Adrenal gland (tissue), 12 donors: Measurements from ENCODE around the gene PLCB1. TPM values are rescaled to one million over a fixed set of nuclear protein-coding genes. Genes with fewer than 3 reads are reported as not detected.

Experiments used
- DNase-seq, 7 donors: peaks; one replicate each; pipeline ENCODE4 v3.0.0-alpha.2; 2019 to 2020
- H3K27ac ChIP-seq, 5 donors: fragments of 200-600 bp; sonication (generic) in 4 of 5; 1 replicate in 3 of 5; 2 replicates in 2 of 5; pipeline versions ENCODE4 v1.5.1 to v1.8.0; 2016 to 2020; ENCODE audit warnings: mild to moderate bottlenecking in 1 of 5
- H3K27me3 ChIP-seq: fragments of 200-600 bp; 2 replicates; pipeline ENCODE4 v1.8.0; 2021
- H3K36me3 ChIP-seq, 2 donors: fragments of 200-600 bp; replicated peaks in 1 of 2; 1 replicate in 1 of 2; 2 replicates in 1 of 2; pipeline versions ENCODE4 v1.5.1 to v1.8.0; 2018 to 2022
- H3K4me1 ChIP-seq, 2 donors: fragments of 200-600 bp; replicated peaks in 1 of 2; 1 replicate in 1 of 2; 2 replicates in 1 of 2; pipeline versions ENCODE4 v1.5.1 to v1.8.0; 2018 to 2021
- H3K4me3 ChIP-seq, 4 donors: fragments of 200-600 bp; sonication (generic) in 3 of 4; one replicate each; pipeline ENCODE4 v1.5.1; 2016 to 2018
- H3K9me3 ChIP-seq, 3 donors: fragments of 200-600 bp; sonication (generic) in 1 of 3; replicated peaks in 1 of 3; 1 replicate in 2 of 3; 2 replicates in 1 of 3; pipeline versions ENCODE4 v1.5.1 to v1.8.0; 2016 to 2021
- POLR2A ChIP-seq, 2 donors: fragments of 450-650 bp; IDR thresholded peaks; one replicate each; pipeline ENCODE4 v1.6.1; 2017; ENCODE audit warnings: antibody characterized with exemption in 2 of 2, mild to moderate bottlenecking in 2 of 2, moderate library complexity in 1 of 2
- WGBS, 4 donors: extraction: QIAGEN DNeasy Blood & Tissue Kit in 2 of 4; methylation state at CpG; one replicate each; pipeline versions ENCODE4 v1.1.5 to v1.1.7; 2013 to 2017; 5-methylcytosine and 5-hydroxymethylcytosine counted together
- intact Hi-C, 2 donors: fragments of 100-400 bp; cut with DNase I; formaldehyde crosslinking; loops; one replicate each; pipeline versions ENCODE4 v1.14.1 to v1.15.0; 2022 to 2023
- polyA plus RNA-seq, 3 donors: library from polyadenylated mRNA; stranded (reverse); fragments of 200-250 nt in 2 of 3; fragments of 350-450 nt in 1 of 3; fragmentation: Illumina TruSeq in 1 of 3; extraction: RNeasy Lipid Tissue Mini Kit (QIAGEN cat#74804) in 1 of 3; gene quantifications; one replicate each; pipeline ENCODE4 v1.2.3, GENCODE V29; 2013 to 2014
- total RNA-seq, 9 donors: library from RNA; depleted of rRNA in 4 of 9; stranded (reverse); fragments of >200 nt in 4 of 9; fragments of 120-200 nt in 1 of 9; fragmentation: NEBNext Ultra II Directional in 1 of 9; extraction: Animal tissue kit (Norgen Biotek cat#: 25700) in 1 of 9; gene quantifications; one replicate each; pipeline versions ENCODE4 v1.1.0 to v1.2.4, GENCODE V29; 2013 to 2023
- TF ChIP-seq, protein P1 (sequence below), 6 experiments: fragments of 450-650 bp in 4 of 6; fragments of 200-600 bp in 2 of 6; sonication (generic) in 1 of 6; IDR thresholded peaks; 1 replicate in 5 of 6; 2 replicates in 1 of 6; pipeline versions ENCODE4 v1.5.1 to v1.8.0; 2016 to 2021; ENCODE audit warnings: antibody characterized with exemption in 6 of 6, mild to moderate bottlenecking in 2 of 6, moderate library complexity in 1 of 6
- donor health status: healthy with polysubstance abuse.
- donor health status: Bipolar disorder and iron deficiency.
- donor health status: DM: yes; HTN: yes; CAD: no.
- donor health status: DM: no; HTN: no; CAD: no.
- donor health status: DM: no; HTN: no; CAD: no.
- donor health status: DM: yes; HTN: yes; CAD: no.

The PLCB1 gene
- total and polyA plus RNA-seq, 12 donors, result 7.7 to 56.6 (median 27.9) TPM

GRCh38 chr20:8194721-8195120, 62.7 kb downstream of the PLCB1 start:
- Histone ChIP-seq H3K4me1 (peaks cover 0 to 5% of the 10 kb centered on the region in 2 donors), H3K27me3 (no peaks in the 10 kb centered on the region), H3K27ac (no peak overlapping the region), H3K36me3 (no peaks in the 10 kb centered on the region), H3K9me3 (no peaks in the 10 kb centered on the region), H3K4me3 (no peak overlapping the region)
- intact Hi-C loops, result no loop called here
- no peak for TF ChIP-seq POLR2A (IDR thresholded peaks at IDR 0.05)
- TF ChIP-seq, protein P1, sequence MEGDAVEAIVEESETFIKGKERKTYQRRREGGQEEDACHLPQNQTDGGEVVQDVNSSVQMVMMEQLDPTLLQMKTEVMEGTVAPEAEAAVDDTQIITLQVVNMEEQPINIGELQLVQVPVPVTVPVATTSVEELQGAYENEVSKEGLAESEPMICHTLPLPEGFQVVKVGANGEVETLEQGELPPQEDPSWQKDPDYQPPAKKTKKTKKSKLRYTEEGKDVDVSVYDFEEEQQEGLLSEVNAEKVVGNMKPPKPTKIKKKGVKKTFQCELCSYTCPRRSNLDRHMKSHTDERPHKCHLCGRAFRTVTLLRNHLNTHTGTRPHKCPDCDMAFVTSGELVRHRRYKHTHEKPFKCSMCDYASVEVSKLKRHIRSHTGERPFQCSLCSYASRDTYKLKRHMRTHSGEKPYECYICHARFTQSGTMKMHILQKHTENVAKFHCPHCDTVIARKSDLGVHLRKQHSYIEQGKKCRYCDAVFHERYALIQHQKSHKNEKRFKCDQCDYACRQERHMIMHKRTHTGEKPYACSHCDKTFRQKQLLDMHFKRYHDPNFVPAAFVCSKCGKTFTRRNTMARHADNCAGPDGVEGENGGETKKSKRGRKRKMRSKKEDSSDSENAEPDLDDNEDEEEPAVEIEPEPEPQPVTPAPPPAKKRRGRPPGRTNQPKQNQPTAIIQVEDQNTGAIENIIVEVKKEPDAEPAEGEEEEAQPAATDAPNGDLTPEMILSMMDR (IDR thresholded peaks at IDR 0.05), result no peak
- DNase-seq, result no peak

- WGBS, 4 donors, result 86 to 100% (median 95%) methylated on average over 1 of the region's 1 CpG
- intact Hi-C loops, result no loop called here
- Histone ChIP-seq H3K4me1 (no peaks in the 10 kb centered on the region), H3K9me3 (no peaks in the 10 kb centered on the region), H3K4me3 (no peak overlapping the region), H3K36me3 (no peaks in the 10 kb centered on the region), H3K27me3 (no peaks in the 10 kb centered on the region), H3K27ac (no peak overlapping the region)
- TF ChIP-seq, protein P1 (IDR thresholded peaks at IDR 0.05), result no peak
- TF ChIP-seq POLR2A (IDR thresholded peaks at IDR 0.05), result no peak
- DNase-seq, result peak in 1 of 7 donors; percentile 30
Measured at GRCh38 chr20:8196096-8196495, 64.0 kb downstream of the PLCB1 start.

GRCh38 chr20:8200220-8200619, 68.2 kb downstream of the PLCB1 start:
- TF ChIP-seq, protein P1 (IDR thresholded peaks at IDR 0.05), result no peak
- no peak for TF ChIP-seq POLR2A (IDR thresholded peaks at IDR 0.05)
- DNase-seq, result no peak
- H3K36me3 ChIP-seq, result no peaks in the 10 kb centered on the region

DNA sequence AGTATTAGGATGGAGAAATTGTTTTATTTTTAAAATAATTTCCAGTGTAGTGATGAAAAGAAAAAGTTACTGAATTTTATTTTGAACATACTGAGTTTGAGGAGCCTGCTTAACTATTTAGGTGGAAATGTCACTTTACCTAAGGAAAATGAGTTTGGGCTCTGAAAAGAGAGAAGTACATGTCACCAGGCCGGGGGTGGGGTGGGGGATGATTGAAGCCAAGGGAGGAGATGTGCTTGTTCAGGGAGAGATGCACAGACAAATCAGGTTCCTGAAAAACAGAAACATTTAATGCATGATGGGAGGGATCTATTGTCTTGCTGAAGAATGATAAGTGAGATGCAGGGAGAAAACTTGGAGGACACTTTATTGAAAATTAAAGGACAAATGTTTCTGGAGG, 71.3 kb downstream of the PLCB1 start:
- 81 to 97% (median 92%) methylated on average over 1 of the region's 1 CpG for WGBS, 4 donors
- no peak for DNase-seq
- no peak for TF ChIP-seq POLR2A (IDR thresholded peaks at IDR 0.05)
- TF ChIP-seq, protein P1 (IDR thresholded peaks at IDR 0.05), result no peak
- no peak overlapping the region for H3K4me3 ChIP-seq
- no peaks in the 10 kb centered on the region for H3K36me3 ChIP-seq
- intact Hi-C loops, result loop anchor here in 1 of 2 donors (10.0 kb wide), 1 partner anchor 69 kb away; the partner anchor contains the start of gene PLCB1
- H3K27me3 ChIP-seq, result no peaks in the 10 kb centered on the region
- no peak overlapping the region for H3K27ac ChIP-seq
- no peaks in the 10 kb centered on the region for H3K9me3 ChIP-seq
- H3K4me1 ChIP-seq, result peaks cover 0 to 6% of the 10 kb centered on the region in 2 donors

More at GRCh38 chr20:8200220-8200619, 68.2 kb downstream of the PLCB1 start:
- Histone ChIP-seq H3K9me3 (no peaks in the 10 kb centered on the region), H3K27ac (no peak overlapping the region), H3K4me3 (no peak overlapping the region), H3K4me1 (no peaks in the 10 kb centered on the region), H3K27me3 (no peaks in the 10 kb centered on the region)
- intact Hi-C loops, result loop anchor here in 1 of 2 donors (10.0 kb wide), 1 partner anchor 65 kb away; the partner anchor contains the start of gene PLCB1
